IMR-90 (cell line): ENCODE results near the gene RFX3. TPM values are rescaled to one million over a fixed set of nuclear protein-coding genes. Genes with fewer than 3 reads are reported as not detected.

Source experiments
- ATAC-seq: fragments of 200-7000 bp; cut with Tn5 transposase; 2 replicates; pipeline ENCODE4 v1.9.1; 2020; ENCODE audit warnings: low read depth, mild to moderate bottlenecking, moderate library complexity
- BruUV-seq: library from RNA; stranded (reverse); fragments of 400-500 nt; replicated peaks from 2 replicates; lab custom pipeline; 2021; lab: Mats Ljungman, UMichigan
- CTCF ChIA-PET: fragments of 300-600 bp; formaldehyde crosslinking; extraction: SDS; loops from one replicate; lab custom pipeline; 2021; ENCODE audit warnings: antibody characterized with exemption; lab: Yijun Ruan, JAX
- POLR2A ChIA-PET: fragments of 300-600 bp; sonication (Branson Sonifier 250); formaldehyde crosslinking; loops from one replicate; lab custom pipeline; 2022; ENCODE audit warnings: antibody characterized with exemption; ENCODE audit not compliant: unreplicated experiment; lab: Charles Lee
- DNase-seq: peaks from one replicate; pipeline ENCODE4 v3.0.0; 2013
- H2AFZ ChIP-seq: replicated peaks from 2 replicates; pipeline ENCODE3; 2013; ENCODE audit warnings: low read length, mild to moderate bottlenecking; ENCODE audit not compliant: poor library complexity
- H2AK5ac ChIP-seq: 2 replicates; pipeline ENCODE4 v1.6.1; 2013; ENCODE audit warnings: low read depth, low read length, inconsistent platforms
- H2AK9ac ChIP-seq: replicated peaks from 2 replicates; pipeline ENCODE3; 2013; ENCODE audit warnings: mild to moderate bottlenecking, low read depth, low read length, moderate library complexity; ENCODE audit not compliant: poor library complexity
- H2BK120ac ChIP-seq: 2 replicates; pipeline ENCODE4 v1.6.1; 2013; ENCODE audit warnings: low read depth, low read length, inconsistent platforms
- H2BK15ac ChIP-seq: 3 replicates; pipeline ENCODE4 v1.6.1; 2013; ENCODE audit warnings: low read depth, low read length, inconsistent platforms
- H2BK20ac ChIP-seq: 2 replicates; pipeline ENCODE4 v1.6.1; 2013; ENCODE audit warnings: low read depth, mild to moderate bottlenecking, inconsistent platforms, low read length, moderate library complexity
- H2BK5ac ChIP-seq: 2 replicates; pipeline ENCODE4 v1.6.1; 2013; ENCODE audit warnings: mild to moderate bottlenecking, low read depth, low read length, inconsistent platforms; ENCODE audit not compliant: poor library complexity, severe bottlenecking
- H3K14ac ChIP-seq: replicated peaks from 2 replicates; pipeline ENCODE4 v1.6.1; 2013; ENCODE audit warnings: low read depth, low read length, inconsistent platforms
- H3K18ac ChIP-seq: 2 replicates; pipeline ENCODE4 v1.6.1; 2013; ENCODE audit warnings: low read depth, low read length, control low read depth
- H3K23ac ChIP-seq: 2 replicates; pipeline ENCODE4 v1.6.1; 2013; ENCODE audit warnings: low read depth, low read length, inconsistent platforms
- H3K27ac ChIP-seq: 2 replicates; pipeline ENCODE4 v1.5.1; 2013; ENCODE audit warnings: mild to moderate bottlenecking, control low read depth, low read length; ENCODE audit not compliant: insufficient read depth
- H3K27me3 ChIP-seq: 2 replicates; pipeline ENCODE4 v1.6.1; 2013; ENCODE audit warnings: low read length; ENCODE audit not compliant: control insufficient read depth, insufficient read depth
- H3K36me3 ChIP-seq: 2 replicates; pipeline ENCODE4 v1.6.1; 2013; ENCODE audit warnings: low read length, mixed read lengths; ENCODE audit not compliant: control insufficient read depth, insufficient read depth
- H3K4ac ChIP-seq: 2 replicates; pipeline ENCODE4 v1.6.1; 2013; ENCODE audit warnings: low read depth, low read length, inconsistent platforms
- H3K4me1 ChIP-seq: 2 replicates; pipeline ENCODE4 v1.6.1; 2013; ENCODE audit warnings: low read length, mixed read lengths; ENCODE audit not compliant: control insufficient read depth, insufficient read depth
- H3K4me2 ChIP-seq: 2 replicates; pipeline ENCODE4 v1.6.1; 2013; ENCODE audit warnings: low read depth, mild to moderate bottlenecking, control low read depth, low read length, moderate library complexity
- H3K4me3 ChIP-seq: 2 replicates; pipeline ENCODE4 v1.5.1; 2013; ENCODE audit warnings: low read depth, mild to moderate bottlenecking, control low read depth, low read length, moderate library complexity; ENCODE audit not compliant: insufficient read depth
- H3K56ac ChIP-seq: 2 replicates; pipeline ENCODE4 v1.6.1; 2013; ENCODE audit warnings: low read length, inconsistent platforms; ENCODE audit not compliant: insufficient read depth; ENCODE audit errors: extremely low read depth
- H3K79me1 ChIP-seq, 2 experiments: 2 replicates each; pipeline ENCODE4 v1.6.1; 2013; ENCODE audit warnings: low read length in 2 of 2, inconsistent platforms in 1 of 2, low read depth in 1 of 2
- H3K9ac ChIP-seq: 2 replicates; pipeline ENCODE4 v1.6.1; 2013; ENCODE audit warnings: low read depth, low read length, control low read depth
- H3K9me1 ChIP-seq: 2 replicates; pipeline ENCODE4 v1.6.1; 2013; ENCODE audit warnings: low read length, inconsistent platforms; ENCODE audit not compliant: insufficient read depth
- H3K9me3 ChIP-seq: 2 replicates; pipeline ENCODE4 v1.6.1; 2013; ENCODE audit warnings: low read length; ENCODE audit not compliant: control insufficient read depth, insufficient read depth
- H4K20me1 ChIP-seq: 2 replicates; pipeline ENCODE4 v1.6.1; 2013; ENCODE audit warnings: low read length, inconsistent platforms; ENCODE audit not compliant: insufficient read depth
- H4K5ac ChIP-seq: 2 replicates; pipeline ENCODE4 v1.6.1; 2013; ENCODE audit warnings: mild to moderate bottlenecking, low read depth, low read length, control low read depth
- H4K8ac ChIP-seq, 2 experiments: 2 replicates each; pipeline ENCODE4 v1.6.1; 2013; ENCODE audit warnings: low read depth in 2 of 2, low read length in 2 of 2, control low read depth in 1 of 2, inconsistent platforms in 1 of 2
- H4K91ac ChIP-seq: 2 replicates; pipeline ENCODE4 v1.6.1; 2013; ENCODE audit warnings: low read depth, low read length, inconsistent platforms; ENCODE audit not compliant: insufficient read depth
- POLR2A ChIP-seq: IDR thresholded peaks from 2 replicates; pipeline ENCODE4 v1.6.1; 2012; ENCODE audit warnings: mild to moderate bottlenecking, low read depth, low read length
- RAD21 ChIP-seq: IDR thresholded peaks from 2 replicates; pipeline ENCODE4 v1.6.1; 2012; ENCODE audit warnings: low read length, improper control_type of control experiment
- RCOR1 ChIP-seq: IDR thresholded peaks from 2 replicates; pipeline ENCODE4 v1.6.1; 2012; ENCODE audit warnings: mild to moderate bottlenecking, low read length, improper control_type of control experiment; ENCODE audit not compliant: insufficient replicate concordance
- RFX5 ChIP-seq: IDR thresholded peaks from 2 replicates; pipeline ENCODE4 v1.8.0; 2012; ENCODE audit warnings: low read depth, mild to moderate bottlenecking, low read length, moderate library complexity
- SMC3 ChIP-seq: fragments of 150-350 bp; IDR thresholded peaks from 2 replicates; pipeline ENCODE4 v1.6.1; 2016; ENCODE audit warnings: low read depth, mild to moderate bottlenecking, antibody characterized with exemption, low read length, moderate library complexity
- WGBS, 2 experiments: methylation state at CpG; one replicate each; pipeline versions ENCODE4 v1.1.5 to v1.1.7; 2013; ENCODE audit warnings: missing lambda C conversion rate in 2 of 2; ENCODE audit not compliant: insufficient read length in 1 of 2; ENCODE audit errors: extremely low coverage in 2 of 2; 5-methylcytosine and 5-hydroxymethylcytosine counted together
- dilution Hi-C: fragments of 300-500 bp; cut with HindIII; formaldehyde crosslinking; loops from one replicate; pipeline ENCODE4 v1.14.3; 2018; ENCODE audit warnings: low sequenced_read_pairs; ENCODE audit not compliant: unreplicated experiment
- in situ Hi-C: fragments of 300-500 bp; cut with MboI; formaldehyde crosslinking; loops from 3 replicates; pipeline ENCODE4 v1.14.3; 2019; ENCODE audit warnings: low sequenced_read_pairs, inconsistent platforms, mixed read lengths
- intact Hi-C: fragments of 100-400 bp; cut with micrococcal nuclease; formaldehyde crosslinking; loops from 2 replicates; pipeline ENCODE4 v1.10.0; 2022
- polyA plus RNA-seq, 3 experiments: library from polyadenylated mRNA; depleted of rRNA; stranded (reverse); fragments of >200 nt; gene quantifications; 2 replicates each; pipeline ENCODE4 v1.2.3, GENCODE V29; 2012; ENCODE audit warnings: low replicate concordance in 1 of 3
- total RNA-seq: library from RNA; depleted of rRNA; stranded (reverse); fragments of >200 nt; gene quantifications from 2 replicates; pipeline ENCODE4 v1.2.3, GENCODE V29; 2012

Gene RFX3
- total and polyA plus RNA-seq, 2 of the 4 experiments (the other 2 are of a cell fraction), result 1.7 to 2.7 TPM

DNA sequence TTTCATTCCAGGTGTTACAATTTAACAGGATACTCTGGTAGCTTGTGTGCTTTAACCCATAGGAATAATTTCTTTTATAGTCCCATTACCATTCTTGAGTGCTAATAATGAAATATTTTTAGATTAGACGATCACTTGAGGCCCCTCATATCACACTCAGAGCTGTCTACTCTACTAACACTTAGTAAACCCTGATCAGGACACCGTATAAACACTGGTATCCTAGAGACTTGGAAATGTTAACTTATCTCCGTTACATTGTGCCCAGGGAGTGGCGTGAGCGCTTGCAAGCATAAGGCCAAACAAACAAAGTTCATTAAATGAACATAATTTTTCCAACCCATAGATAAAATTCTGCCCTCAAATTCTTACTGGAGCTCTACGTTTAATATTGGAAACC lies 42.2 kb upstream of the RFX3 start:
- H3K9me1 ChIP-seq, result no peaks in the 10 kb centered on the region; the same call in 1 of the 2 replicates
- H3K9ac ChIP-seq, result no peak overlapping the region
- no peak overlapping the region for H3K4me2 ChIP-seq
- no peak overlapping the region for H2BK15ac ChIP-seq
- H2AFZ ChIP-seq, result no peak overlapping the region
- H3K4me3 ChIP-seq, result no peak overlapping the region
- intact Hi-C loops, result no loop called here
- no peak overlapping the region for H4K8ac ChIP-seq
- H3K36me3 ChIP-seq, result no peaks in the 10 kb centered on the region
- H4K5ac ChIP-seq, result no peak overlapping the region
- H2BK120ac ChIP-seq, result no peak overlapping the region
- H3K14ac ChIP-seq, result no peak overlapping the region
- H3K4me1 ChIP-seq, result no peaks in the 10 kb centered on the region
- no peaks in the 10 kb centered on the region for H3K9me3 ChIP-seq
- no peak for DNase-seq
- H3K18ac ChIP-seq, result no peak overlapping the region
- no peak for ATAC-seq
- H2BK20ac ChIP-seq, result no peak overlapping the region
- H4K20me1 ChIP-seq, result no peaks in the 10 kb centered on the region
- no peaks in the 10 kb centered on the region for H3K79me1 ChIP-seq
- TF ChIP-seq RAD21 (no peak), RFX5 (no peak), RCOR1 (no peak), POLR2A (no peak), SMC3 (no peak)
- ChIA-PET POLR2A (interaction anchor here (0.5 kb wide), 1 partner anchor 383 kb away, joined by 6 read pairs; no protein-coding TSS in a partner anchor), CTCF (no interaction called here)
- no peak overlapping the region for H3K27ac ChIP-seq
- no peak overlapping the region for H2BK5ac ChIP-seq
- no peak overlapping the region for H3K56ac ChIP-seq
- no TSS peak for BruUV-seq
- H3K23ac ChIP-seq, result no peak overlapping the region
- no peak overlapping the region for H3K4ac ChIP-seq
- no peak overlapping the region for H2AK5ac ChIP-seq
- no CpG with 5 or more reads among the region's 6 CpGs for WGBS, 2 experiments
- in situ Hi-C loops, result no loop called here
- dilution Hi-C loops, result no loop called here
- H4K91ac ChIP-seq, result no peak overlapping the region
- no peak overlapping the region for H2AK9ac ChIP-seq
- H3K27me3 ChIP-seq, result no peaks in the 10 kb centered on the region
